HEK293 (cell line): ENCODE measurements around the gene ASPHD1.

ENCODE experiments used
- BCL11B ChIP-seq: fragments of 450-650 bp; formaldehyde crosslinking; IDR thresholded peaks from 2 replicates; pipeline ENCODE4 v1.5.1; 2016; ENCODE audit warnings: low read depth, missing biosample characterization, missing genetic modification characterization
- IKZF3 ChIP-seq: fragments of 450-650 bp; IDR thresholded peaks from 2 replicates; pipeline ENCODE4 v1.5.0; 2018; ENCODE audit warnings: missing biosample characterization, mild to moderate bottlenecking, missing genetic modification characterization, moderate library complexity
- KLF10 ChIP-seq: fragments of 450-650 bp; IDR thresholded peaks from 2 replicates; pipeline ENCODE4 v1.5.1; 2018; ENCODE audit warnings: missing biosample characterization, mild to moderate bottlenecking, missing genetic modification characterization
- KLF9 ChIP-seq: fragments of 450-650 bp; formaldehyde crosslinking; IDR thresholded peaks from 2 replicates; pipeline ENCODE4 v1.5.1; 2016; ENCODE audit warnings: missing biosample characterization, missing genetic modification characterization, low read depth
- SP2 ChIP-seq: fragments of 450-650 bp; formaldehyde crosslinking; IDR thresholded peaks from 2 replicates; pipeline ENCODE4 v1.5.1; 2016; ENCODE audit warnings: missing biosample characterization, missing genetic modification characterization
- SP7 ChIP-seq: fragments of 450-650 bp; formaldehyde crosslinking; IDR thresholded peaks from 2 replicates; pipeline ENCODE4 v1.5.1; 2016; ENCODE audit warnings: missing biosample characterization, missing genetic modification characterization
- ZBTB20 ChIP-seq: fragments of 450-650 bp; formaldehyde crosslinking; IDR thresholded peaks from 2 replicates; pipeline ENCODE4 v1.5.1; 2016; ENCODE audit warnings: missing biosample characterization, missing genetic modification characterization
- ZBTB7A ChIP-seq: fragments of 450-650 bp; formaldehyde crosslinking; IDR thresholded peaks from 2 replicates; pipeline ENCODE4 v1.5.1; 2016; ENCODE audit warnings: low read depth, missing biosample characterization, missing genetic modification characterization
- ZBTB8A ChIP-seq: fragments of 450-650 bp; formaldehyde crosslinking; IDR thresholded peaks from 2 replicates; pipeline ENCODE4 v1.5.1; 2016; ENCODE audit warnings: missing biosample characterization, missing genetic modification characterization
- ZEB2 ChIP-seq: fragments of 450-650 bp; formaldehyde crosslinking; IDR thresholded peaks from 2 replicates; pipeline ENCODE4 v1.5.1; 2016; ENCODE audit warnings: missing biosample characterization, missing genetic modification characterization
- ZNF146 ChIP-seq: fragments of 450-650 bp; formaldehyde crosslinking; IDR thresholded peaks from 2 replicates; pipeline ENCODE4 v1.5.1; 2016; ENCODE audit warnings: missing biosample characterization, missing genetic modification characterization
- ZNF175 ChIP-seq: fragments of 450-650 bp; formaldehyde crosslinking; IDR thresholded peaks from 2 replicates; pipeline ENCODE4 v1.5.1; 2016; ENCODE audit warnings: missing biosample characterization, missing genetic modification characterization
- ZNF184 ChIP-seq: fragments of 450-650 bp; IDR thresholded peaks from 2 replicates; pipeline ENCODE4 v1.5.1; 2018; ENCODE audit warnings: missing biosample characterization, mild to moderate bottlenecking, missing genetic modification characterization
- ZNF2 ChIP-seq: fragments of 450-650 bp; formaldehyde crosslinking; IDR thresholded peaks from 2 replicates; pipeline ENCODE4 v1.5.1; 2016; ENCODE audit warnings: missing biosample characterization, missing genetic modification characterization
- ZNF202 ChIP-seq: fragments of 450-650 bp; formaldehyde crosslinking; IDR thresholded peaks from 2 replicates; pipeline ENCODE4 v1.5.1; 2016; ENCODE audit warnings: missing biosample characterization, missing genetic modification characterization, borderline replicate concordance
- ZNF23 ChIP-seq: fragments of 450-650 bp; formaldehyde crosslinking; IDR thresholded peaks from 2 replicates; pipeline ENCODE4 v1.5.1; 2016; ENCODE audit warnings: missing biosample characterization, missing genetic modification characterization, borderline replicate concordance
- ZNF394 ChIP-seq: fragments of 450-650 bp; formaldehyde crosslinking; IDR thresholded peaks from 2 replicates; pipeline ENCODE4 v1.5.1; 2016; ENCODE audit warnings: missing biosample characterization, missing genetic modification characterization, mild to moderate bottlenecking, moderate library complexity, borderline replicate concordance
- ZNF660 ChIP-seq: fragments of 450-650 bp; IDR thresholded peaks from 2 replicates; pipeline ENCODE4 v1.5.1; 2018; ENCODE audit warnings: missing biosample characterization, mild to moderate bottlenecking, missing genetic modification characterization
- ZNF776 ChIP-seq: fragments of 450-650 bp; formaldehyde crosslinking; IDR thresholded peaks from 2 replicates; pipeline ENCODE4 v1.5.0; 2017; ENCODE audit warnings: missing biosample characterization, missing genetic modification characterization, borderline replicate concordance
- ZNF785 ChIP-seq: fragments of 450-650 bp; formaldehyde crosslinking; IDR thresholded peaks from 2 replicates; pipeline ENCODE4 v1.5.1; 2016; ENCODE audit warnings: missing biosample characterization, missing genetic modification characterization
- ZNF837 ChIP-seq: fragments of 450-650 bp; formaldehyde crosslinking; IDR thresholded peaks from 2 replicates; pipeline ENCODE4 v1.5.1; 2016; ENCODE audit warnings: missing biosample characterization, missing genetic modification characterization
- TF ChIP-seq, protein P1 (sequence below): fragments of 450-650 bp; formaldehyde crosslinking; IDR thresholded peaks from 2 replicates; pipeline ENCODE4 v1.5.1; 2017; ENCODE audit warnings: missing biosample characterization, missing genetic modification characterization
- TF ChIP-seq, protein P2 (sequence below): fragments of 450-650 bp; formaldehyde crosslinking; IDR thresholded peaks from 2 replicates; pipeline ENCODE4 v1.5.1; 2016; ENCODE audit warnings: missing biosample characterization, missing genetic modification characterization
- TF ChIP-seq, protein P3 (sequence below): fragments of 450-650 bp; formaldehyde crosslinking; IDR thresholded peaks from 2 replicates; pipeline ENCODE4 v1.5.1; 2016; ENCODE audit warnings: missing biosample characterization, missing genetic modification characterization
- TF ChIP-seq, protein P4 (sequence below): fragments of 450-650 bp; formaldehyde crosslinking; IDR thresholded peaks from 2 replicates; pipeline ENCODE4 v1.5.1; 2016; ENCODE audit warnings: missing biosample characterization, missing genetic modification characterization
- TF ChIP-seq, protein P5 (sequence below): fragments of 450-650 bp; formaldehyde crosslinking; IDR thresholded peaks from 2 replicates; pipeline ENCODE4 v1.5.1; 2016; ENCODE audit warnings: missing biosample characterization, missing genetic modification characterization

The ASPHD1 gene

DNA sequence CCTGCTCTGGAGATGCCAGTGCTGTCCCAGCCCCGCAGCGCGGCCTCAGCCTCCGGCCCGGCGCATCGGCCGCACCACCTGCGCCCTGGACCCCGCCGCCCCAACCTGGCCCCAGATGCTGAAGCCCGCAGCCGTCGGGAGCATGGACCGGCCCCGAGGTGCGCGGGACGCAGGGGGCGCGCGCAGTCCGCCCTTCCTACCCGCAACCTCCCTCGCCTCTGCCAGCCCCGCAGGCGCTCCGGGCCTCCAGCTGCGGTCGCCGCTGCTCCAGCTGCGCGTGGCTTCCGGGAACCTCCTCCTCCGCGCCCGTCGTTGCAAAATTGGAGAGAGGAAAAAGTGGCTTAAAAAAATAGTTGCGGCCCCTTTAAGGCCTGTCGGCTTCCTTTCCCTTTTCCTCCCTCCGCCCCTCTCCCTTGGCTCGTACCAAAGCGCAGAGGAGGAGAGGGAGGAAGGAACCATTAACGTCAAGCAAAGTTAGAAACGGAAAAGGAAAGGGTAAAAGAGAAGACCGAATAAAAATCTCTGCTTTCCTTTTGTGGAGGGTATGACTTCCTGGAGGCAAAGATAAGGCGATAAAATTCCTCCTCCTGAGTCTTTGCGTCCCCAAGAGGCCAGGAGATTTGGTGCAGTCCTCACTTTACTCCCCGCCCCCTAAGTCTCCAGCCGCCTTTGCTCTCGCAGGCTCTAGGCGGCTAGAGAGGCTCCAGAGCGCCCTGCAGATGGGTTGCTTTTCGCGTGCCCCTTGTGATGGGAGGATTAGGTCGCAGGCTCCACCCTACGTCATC is 37.2 kb upstream of the ASPHD1 start, which contains the start of gene CDIPT (continued):
- TF ChIP-seq, protein P1, sequence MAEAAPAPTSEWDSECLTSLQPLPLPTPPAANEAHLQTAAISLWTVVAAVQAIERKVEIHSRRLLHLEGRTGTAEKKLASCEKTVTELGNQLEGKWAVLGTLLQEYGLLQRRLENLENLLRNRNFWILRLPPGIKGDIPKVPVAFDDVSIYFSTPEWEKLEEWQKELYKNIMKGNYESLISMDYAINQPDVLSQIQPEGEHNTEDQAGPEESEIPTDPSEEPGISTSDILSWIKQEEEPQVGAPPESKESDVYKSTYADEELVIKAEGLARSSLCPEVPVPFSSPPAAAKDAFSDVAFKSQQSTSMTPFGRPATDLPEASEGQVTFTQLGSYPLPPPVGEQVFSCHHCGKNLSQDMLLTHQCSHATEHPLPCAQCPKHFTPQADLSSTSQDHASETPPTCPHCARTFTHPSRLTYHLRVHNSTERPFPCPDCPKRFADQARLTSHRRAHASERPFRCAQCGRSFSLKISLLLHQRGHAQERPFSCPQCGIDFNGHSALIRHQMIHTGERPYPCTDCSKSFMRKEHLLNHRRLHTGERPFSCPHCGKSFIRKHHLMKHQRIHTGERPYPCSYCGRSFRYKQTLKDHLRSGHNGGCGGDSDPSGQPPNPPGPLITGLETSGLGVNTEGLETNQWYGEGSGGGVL, result peak; percentile 53; the same call in 1 of the 2 replicates
- peak; percentile 80 for TF ChIP-seq ZNF394 (tag by site-specific recombination)
- TF ChIP-seq ZNF23, result no peak
- peak; percentile 28 for TF ChIP-seq ZNF184 (tag by site-specific recombination)
- TF ChIP-seq ZNF660 (tag by site-specific recombination), result peak; percentile 93
- no peak for TF ChIP-seq ZNF202 (tag by site-specific recombination)
- TF ChIP-seq ZNF175, result no peak
- TF ChIP-seq SP2, result peak; percentile 71
- TF ChIP-seq ZBTB7A (tag by site-specific recombination), result peak; percentile 28; the same call in 1 of the 2 replicates
- no peak for TF ChIP-seq ZNF837 (tag by site-specific recombination)
- TF ChIP-seq, protein P2, sequence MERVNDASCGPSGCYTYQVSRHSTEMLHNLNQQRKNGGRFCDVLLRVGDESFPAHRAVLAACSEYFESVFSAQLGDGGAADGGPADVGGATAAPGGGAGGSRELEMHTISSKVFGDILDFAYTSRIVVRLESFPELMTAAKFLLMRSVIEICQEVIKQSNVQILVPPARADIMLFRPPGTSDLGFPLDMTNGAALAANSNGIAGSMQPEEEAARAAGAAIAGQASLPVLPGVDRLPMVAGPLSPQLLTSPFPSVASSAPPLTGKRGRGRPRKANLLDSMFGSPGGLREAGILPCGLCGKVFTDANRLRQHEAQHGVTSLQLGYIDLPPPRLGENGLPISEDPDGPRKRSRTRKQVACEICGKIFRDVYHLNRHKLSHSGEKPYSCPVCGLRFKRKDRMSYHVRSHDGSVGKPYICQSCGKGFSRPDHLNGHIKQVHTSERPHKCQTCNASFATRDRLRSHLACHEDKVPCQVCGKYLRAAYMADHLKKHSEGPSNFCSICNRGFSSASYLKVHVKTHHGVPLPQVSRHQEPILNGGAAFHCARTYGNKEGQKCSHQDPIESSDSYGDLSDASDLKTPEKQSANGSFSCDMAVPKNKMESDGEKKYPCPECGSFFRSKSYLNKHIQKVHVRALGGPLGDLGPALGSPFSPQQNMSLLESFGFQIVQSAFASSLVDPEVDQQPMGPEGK, result peak; percentile 51
- TF ChIP-seq KLF10 (tag by site-specific recombination), result peak; percentile 81
- peak; percentile 81; the same call in 1 of the 2 replicates for TF ChIP-seq ZEB2 (tag by site-specific recombination)
- peak; percentile 88 for TF ChIP-seq IKZF3 (tag by site-specific recombination)
- TF ChIP-seq ZNF146, result peak; percentile 7; the same call in 1 of the 2 replicates
- TF ChIP-seq ZBTB20, result peak; percentile 47
- peak; percentile 56 for TF ChIP-seq ZNF785 (tag by site-specific recombination)
- TF ChIP-seq ZNF2 (tag by site-specific recombination), result peak; percentile 64; the same call in 1 of the 2 replicates
- TF ChIP-seq, protein P3, sequence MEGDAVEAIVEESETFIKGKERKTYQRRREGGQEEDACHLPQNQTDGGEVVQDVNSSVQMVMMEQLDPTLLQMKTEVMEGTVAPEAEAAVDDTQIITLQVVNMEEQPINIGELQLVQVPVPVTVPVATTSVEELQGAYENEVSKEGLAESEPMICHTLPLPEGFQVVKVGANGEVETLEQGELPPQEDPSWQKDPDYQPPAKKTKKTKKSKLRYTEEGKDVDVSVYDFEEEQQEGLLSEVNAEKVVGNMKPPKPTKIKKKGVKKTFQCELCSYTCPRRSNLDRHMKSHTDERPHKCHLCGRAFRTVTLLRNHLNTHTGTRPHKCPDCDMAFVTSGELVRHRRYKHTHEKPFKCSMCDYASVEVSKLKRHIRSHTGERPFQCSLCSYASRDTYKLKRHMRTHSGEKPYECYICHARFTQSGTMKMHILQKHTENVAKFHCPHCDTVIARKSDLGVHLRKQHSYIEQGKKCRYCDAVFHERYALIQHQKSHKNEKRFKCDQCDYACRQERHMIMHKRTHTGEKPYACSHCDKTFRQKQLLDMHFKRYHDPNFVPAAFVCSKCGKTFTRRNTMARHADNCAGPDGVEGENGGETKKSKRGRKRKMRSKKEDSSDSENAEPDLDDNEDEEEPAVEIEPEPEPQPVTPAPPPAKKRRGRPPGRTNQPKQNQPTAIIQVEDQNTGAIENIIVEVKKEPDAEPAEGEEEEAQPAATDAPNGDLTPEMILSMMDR (tag by site-specific recombination), result peak; percentile 95
- TF ChIP-seq, protein P4, sequence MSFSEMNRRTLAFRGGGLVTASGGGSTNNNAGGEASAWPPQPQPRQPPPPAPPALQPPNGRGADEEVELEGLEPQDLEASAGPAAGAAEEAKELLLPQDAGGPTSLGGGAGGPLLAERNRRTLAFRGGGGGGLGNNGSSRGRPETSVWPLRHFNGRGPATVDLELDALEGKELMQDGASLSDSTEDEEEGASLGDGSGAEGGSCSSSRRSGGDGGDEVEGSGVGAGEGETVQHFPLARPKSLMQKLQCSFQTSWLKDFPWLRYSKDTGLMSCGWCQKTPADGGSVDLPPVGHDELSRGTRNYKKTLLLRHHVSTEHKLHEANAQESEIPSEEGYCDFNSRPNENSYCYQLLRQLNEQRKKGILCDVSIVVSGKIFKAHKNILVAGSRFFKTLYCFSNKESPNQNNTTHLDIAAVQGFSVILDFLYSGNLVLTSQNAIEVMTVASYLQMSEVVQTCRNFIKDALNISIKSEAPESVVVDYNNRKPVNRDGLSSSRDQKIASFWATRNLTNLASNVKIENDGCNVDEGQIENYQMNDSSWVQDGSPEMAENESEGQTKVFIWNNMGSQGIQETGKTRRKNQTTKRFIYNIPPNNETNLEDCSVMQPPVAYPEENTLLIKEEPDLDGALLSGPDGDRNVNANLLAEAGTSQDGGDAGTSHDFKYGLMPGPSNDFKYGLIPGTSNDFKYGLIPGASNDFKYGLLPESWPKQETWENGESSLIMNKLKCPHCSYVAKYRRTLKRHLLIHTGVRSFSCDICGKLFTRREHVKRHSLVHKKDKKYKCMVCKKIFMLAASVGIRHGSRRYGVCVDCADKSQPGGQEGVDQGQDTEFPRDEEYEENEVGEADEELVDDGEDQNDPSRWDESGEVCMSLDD (tag by site-specific recombination), result no peak
- TF ChIP-seq, protein P5, sequence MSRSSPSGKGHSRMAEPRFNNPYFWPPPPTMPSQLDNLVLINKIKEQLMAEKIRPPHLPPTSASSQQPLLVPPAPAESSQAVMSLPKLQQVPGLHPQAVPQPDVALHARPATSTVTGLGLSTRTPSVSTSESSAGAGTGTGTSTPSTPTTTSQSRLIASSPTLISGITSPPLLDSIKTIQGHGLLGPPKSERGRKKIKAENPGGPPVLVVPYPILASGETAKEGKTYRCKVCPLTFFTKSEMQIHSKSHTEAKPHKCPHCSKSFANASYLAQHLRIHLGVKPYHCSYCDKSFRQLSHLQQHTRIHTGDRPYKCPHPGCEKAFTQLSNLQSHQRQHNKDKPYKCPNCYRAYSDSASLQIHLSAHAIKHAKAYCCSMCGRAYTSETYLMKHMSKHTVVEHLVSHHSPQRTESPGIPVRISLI (tag by site-specific recombination), result peak; percentile 87
- no peak for TF ChIP-seq BCL11B (tag by site-specific recombination)
- peak; percentile 93 for TF ChIP-seq SP7 (tag by site-specific recombination)
- peak; percentile 57 for TF ChIP-seq KLF9 (tag by site-specific recombination)
- peak; percentile 82 for TF ChIP-seq ZBTB8A (tag by site-specific recombination)
- no peak for TF ChIP-seq ZNF776
